GM12865 (cell line): ENCODE data around the gene NBEA.
A peak's percentile ranks its signal among the peaks of the same experiment; 100 is the strongest.

Experiments
- DNase-seq: peaks from one replicate; pipeline ENCODE4 v3.0.0; 2010; ENCODE audit warnings: low read depth
- H3K4me3 ChIP-seq: 2 replicates; pipeline ENCODE4 v1.5.1; 2011; ENCODE audit warnings: mild to moderate bottlenecking, low read depth, low read length, control low read depth
- CTCF ChIP-seq: IDR thresholded peaks from 2 replicates; pipeline ENCODE4 v1.5.1; 2011; ENCODE audit warnings: low read length, control low read depth, low read depth, inconsistent platforms; ENCODE audit not compliant: insufficient read depth; ENCODE audit errors: missing control alignments

NBEA gene

GRCh38 chr13:35127466-35127865 is 185.4 kb downstream of the NBEA start:
- DNase-seq, result no peak
- no peak for TF ChIP-seq CTCF
- H3K4me3 ChIP-seq, result no peak overlapping the region

GRCh38 chr13:35129500-35129899 is 187.4 kb downstream of the NBEA start:
- no peak for DNase-seq
- TF ChIP-seq CTCF, result no peak
- no peak overlapping the region for H3K4me3 ChIP-seq

GRCh38 chr13:35131471-35131870 is 189.4 kb downstream of the NBEA start:
- no peak overlapping the region for H3K4me3 ChIP-seq
- TF ChIP-seq CTCF, result no peak
- DNase-seq, result no peak

GRCh38 chr13:35136585-35136984 is 194.5 kb downstream of the NBEA start:
- no peak overlapping the region for H3K4me3 ChIP-seq
- peak; percentile 2 for DNase-seq

GRCh38 chr13:35139591-35139990 is 197.5 kb downstream of the NBEA start:
- DNase-seq, result no peak
- no peak overlapping the region for H3K4me3 ChIP-seq
- no peak for TF ChIP-seq CTCF

More at GRCh38 chr13:35136585-35136984, 194.5 kb downstream of the NBEA start:
- TF ChIP-seq CTCF, result no peak

GRCh38 chr13:35140321-35140720 is 198.3 kb downstream of the NBEA start:
- TF ChIP-seq CTCF, result no peak
- DNase-seq, result no peak
- no peak overlapping the region for H3K4me3 ChIP-seq

- no peak for DNase-seq
- TF ChIP-seq CTCF, result no peak
- no peak overlapping the region for H3K4me3 ChIP-seq
Observed at GRCh38 chr13:35140831-35141230, 198.8 kb downstream of the NBEA start.
